Measurements from ENCODE around the gene DNAJC5. TPM values are rescaled to one million over a fixed set of nuclear protein-coding genes. Genes with fewer than 3 reads are reported as not detected.
"Not testable (repeated sequence)": the region's sequence is repeated elsewhere in the genome, so short reads cannot be mapped to it uniquely, and the experiment has no call there.

Gene DNAJC5
- total and polyA plus RNA-seq, 5 donors = 32.2 to 51.0 (median 49.5) TPM

- peak; percentile 12 to 64 (median 40) for DNase-seq
- Histone ChIP-seq H3K27me3 (ENCODE audit: control insufficient read depth, insufficient read depth) (no peaks in the 10 kb centered on the region), H3K27ac (ENCODE audit: low read length) (no peak overlapping the region), H3K9me3 (ENCODE audit: control insufficient read depth, low read length) (no peaks in the 10 kb centered on the region), H3K4me1 (ENCODE audit: control insufficient read depth, insufficient read depth, low read length) (no peaks in the 10 kb centered on the region), H3K4me3 (ENCODE audit: low read length) (no peak overlapping the region)
- no peak for ATAC-seq
- WGBS = 94% methylated on average over 16 of the region's 16 CpGs
- intact Hi-C loops (cut with DNase I) = no loop called here
These were observed 69.5 kb downstream of the DNAJC5 start for GRCh38 chr20:63964412-63964811.

DNA sequence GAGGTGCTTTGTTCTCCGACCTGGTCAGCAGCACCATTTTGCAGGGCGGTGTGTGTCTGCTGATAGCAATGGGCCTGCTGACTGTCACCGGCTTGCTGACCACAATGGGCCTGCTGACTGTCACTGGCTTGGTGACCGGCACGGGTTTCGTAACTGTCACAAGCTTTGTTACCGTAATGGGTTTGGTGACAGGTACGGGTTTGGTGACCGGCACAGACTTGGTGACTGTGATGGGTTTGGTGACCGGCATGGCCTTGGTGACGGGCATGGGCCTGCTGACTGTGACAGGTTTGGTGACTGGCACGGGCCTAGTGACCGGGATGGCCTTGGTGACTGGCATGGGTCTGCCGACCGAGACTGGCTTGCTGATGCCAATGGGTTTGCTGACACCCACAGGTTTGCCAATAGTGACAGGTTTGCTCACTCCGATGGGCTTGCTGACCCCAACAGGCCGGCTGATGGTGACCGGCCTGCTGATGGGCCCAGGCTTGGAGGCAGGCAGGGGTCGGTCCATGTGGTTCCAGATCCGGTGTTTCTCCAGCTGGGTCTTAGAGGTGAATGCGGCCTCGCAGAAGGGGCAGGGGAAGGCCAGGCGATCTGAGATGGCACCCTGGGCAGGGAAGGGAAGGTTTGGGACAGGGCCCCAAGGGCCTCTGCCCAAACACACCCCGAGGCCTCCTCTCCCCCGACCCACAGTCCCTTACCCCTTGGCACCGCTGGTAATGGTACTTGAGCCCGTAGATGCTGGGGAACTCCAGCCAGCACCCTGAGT lies 71.4 kb downstream of the DNAJC5 start:
- Histone ChIP-seq H3K27me3 (ENCODE audit: control insufficient read depth, insufficient read depth) (no peaks in the 10 kb centered on the region), H3K4me1 (ENCODE audit: control insufficient read depth, insufficient read depth, low read length) (peaks cover 2% of the 10 kb centered on the region), H3K4me3 (ENCODE audit: low read length) (no peak overlapping the region), H3K27ac (ENCODE audit: low read length) (no peak overlapping the region), H3K9me3 (ENCODE audit: control insufficient read depth, low read length) (no peaks in the 10 kb centered on the region)
- intact Hi-C loops (cut with DNase I) = no loop called here
- ATAC-seq (no peak), DNase-seq (peak in 1 of 3 donors; percentile 32)
- WGBS = 95% methylated on average over 27 of the region's 27 CpGs

- intact Hi-C loops (cut with DNase I) = no loop called here
- ATAC-seq = no peak
- Histone ChIP-seq H3K4me3 (ENCODE audit: low read length) (no peak overlapping the region), H3K27me3 (ENCODE audit: control insufficient read depth, insufficient read depth) (no peaks in the 10 kb centered on the region), H3K4me1 (ENCODE audit: control insufficient read depth, insufficient read depth, low read length) (peaks cover 2% of the 10 kb centered on the region), H3K27ac (ENCODE audit: low read length) (no peak overlapping the region), H3K9me3 (ENCODE audit: control insufficient read depth, low read length) (no peaks in the 10 kb centered on the region)
- WGBS = 93% methylated on average over 13 of the region's 13 CpGs
- DNase-seq = peak in 1 of 3 donors; percentile 47
These were observed 72.0 kb downstream of the DNAJC5 start for GRCh38 chr20:63966944-63967322.

GRCh38 chr20:63967330-63968135 lies 72.6 kb downstream of the DNAJC5 start:
- no peak overlapping the region for H3K4me3 ChIP-seq (ENCODE audit: low read length)
- H3K9me3 ChIP-seq (ENCODE audit: control insufficient read depth, low read length) = no peaks in the 10 kb centered on the region
- H3K27me3 ChIP-seq (ENCODE audit: control insufficient read depth, insufficient read depth) = no peaks in the 10 kb centered on the region
- ATAC-seq (no peak), DNase-seq (peak in 2 of 3 donors; percentile 45 to 55)
- H3K27ac ChIP-seq (ENCODE audit: low read length) = no peak overlapping the region
- WGBS = 91% methylated on average over 28 of the region's 28 CpGs
- peaks cover 2% of the 10 kb centered on the region for H3K4me1 ChIP-seq (ENCODE audit: control insufficient read depth, insufficient read depth, low read length)
- intact Hi-C loops (cut with DNase I) = no loop called here

GRCh38 chr20:63968136-63968927 lies 73.4 kb downstream of the DNAJC5 start:
- Histone ChIP-seq H3K4me1 (ENCODE audit: control insufficient read depth, insufficient read depth, low read length) (peaks cover 2% of the 10 kb centered on the region), H3K27ac (ENCODE audit: low read length) (no peak overlapping the region), H3K27me3 (ENCODE audit: control insufficient read depth, insufficient read depth) (no peaks in the 10 kb centered on the region), H3K4me3 (ENCODE audit: low read length) (no peak overlapping the region), H3K9me3 (ENCODE audit: control insufficient read depth, low read length) (no peaks in the 10 kb centered on the region)
- peak in 2 of 3 donors; percentile 57 to 62 for DNase-seq
- WGBS = 79% methylated on average over 14 of the region's 14 CpGs
- peak in 1 of 2 donors; percentile 5 for ATAC-seq
- intact Hi-C loops (cut with DNase I) = no loop called here

DNA sequence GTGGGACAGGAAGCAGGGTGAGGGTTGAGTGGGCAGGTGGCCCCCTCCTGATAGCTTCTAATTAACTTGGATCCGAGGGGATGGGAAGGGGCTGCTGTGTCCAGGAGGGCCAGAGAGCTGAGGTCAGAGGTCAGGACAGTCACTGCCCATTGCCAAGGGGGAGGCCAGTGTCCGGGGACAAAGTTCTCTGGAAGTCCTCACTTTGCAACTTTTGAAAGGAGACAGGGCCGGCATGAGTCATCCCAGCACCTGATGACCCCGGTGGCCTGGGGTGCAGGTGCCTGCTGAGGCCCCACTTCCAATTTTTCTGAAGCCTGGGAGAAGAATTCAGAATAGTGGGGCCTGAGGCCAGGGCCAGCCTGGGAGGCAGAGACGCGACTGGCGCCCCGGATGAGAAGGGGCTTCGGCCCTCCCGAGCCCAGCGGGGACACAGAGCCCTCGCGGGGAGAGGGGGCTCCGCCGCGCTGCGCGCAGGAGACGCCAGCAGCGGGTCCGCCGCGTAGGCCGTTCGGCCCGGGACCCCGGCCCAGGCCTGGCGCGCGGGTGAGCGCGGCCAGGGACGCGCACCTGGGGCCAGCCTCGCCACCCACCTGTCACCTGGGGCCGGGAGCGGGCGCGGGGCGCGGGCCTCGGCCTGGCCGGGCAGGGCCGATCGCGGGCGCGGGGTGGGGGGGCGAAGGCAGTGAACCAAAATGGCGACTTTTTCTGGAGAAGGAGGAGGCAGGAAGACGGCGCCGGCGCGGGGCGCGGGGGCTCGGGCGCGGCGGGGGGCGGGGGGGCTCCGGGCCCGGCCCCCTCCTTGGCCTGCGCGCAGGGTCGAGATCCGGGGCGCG lies 74.2 kb downstream of the DNAJC5 start:
- ATAC-seq (no peak), DNase-seq (peak in 2 of 3 donors; percentile 71 to 80)
- Histone ChIP-seq H3K4me3 (ENCODE audit: low read length) (peak overlapping the region; percentile 97), H3K27ac (ENCODE audit: low read length) (no peak overlapping the region), H3K27me3 (ENCODE audit: control insufficient read depth, insufficient read depth) (no peaks in the 10 kb centered on the region), H3K4me1 (ENCODE audit: control insufficient read depth, insufficient read depth, low read length) (peaks cover 5% of the 10 kb centered on the region), H3K9me3 (ENCODE audit: control insufficient read depth, low read length) (no peaks in the 10 kb centered on the region)
- intact Hi-C loops (cut with DNase I) = no loop called here
- 2% methylated on average over 70 of the region's 70 CpGs for WGBS

- intact Hi-C loops (cut with DNase I) = loop anchor here (5.0 to 10.0 kb wide), 7 partner anchors 65 to 435 kb away; partner anchors contain the start of genes PTK6 (in 2 of the 4), DNAJC5 (in 1 of the 4), RTEL1 (in 1 of the 4) and STMN3 (in 1 of the 4)
- Histone ChIP-seq H3K27me3 (ENCODE audit: control insufficient read depth, insufficient read depth) (no peaks in the 10 kb centered on the region), H3K9me3 (ENCODE audit: control insufficient read depth, low read length) (no peaks in the 10 kb centered on the region), H3K4me1 (ENCODE audit: control insufficient read depth, insufficient read depth, low read length) (peaks cover 5% of the 10 kb centered on the region), H3K27ac (ENCODE audit: low read length) (no peak within 1 kb of the TSS), H3K4me3 (ENCODE audit: low read length) (peak within 1 kb of the TSS; percentile 97)
- peak; percentile 79 to 93 (median 90) for DNase-seq
- peak; percentile 20 to 25 for ATAC-seq
- WGBS = 4% methylated on average over 73 of the region's 73 CpGs
These were observed 75.2 kb downstream of the DNAJC5 start, which contains the start of gene ZNF512B for GRCh38 chr20:63969838-63970713. Gene ZNF512B (minus strand): TSS chr20:63969930. CDS start chr20:63967950, 1,980 bp downstream.

DNA sequence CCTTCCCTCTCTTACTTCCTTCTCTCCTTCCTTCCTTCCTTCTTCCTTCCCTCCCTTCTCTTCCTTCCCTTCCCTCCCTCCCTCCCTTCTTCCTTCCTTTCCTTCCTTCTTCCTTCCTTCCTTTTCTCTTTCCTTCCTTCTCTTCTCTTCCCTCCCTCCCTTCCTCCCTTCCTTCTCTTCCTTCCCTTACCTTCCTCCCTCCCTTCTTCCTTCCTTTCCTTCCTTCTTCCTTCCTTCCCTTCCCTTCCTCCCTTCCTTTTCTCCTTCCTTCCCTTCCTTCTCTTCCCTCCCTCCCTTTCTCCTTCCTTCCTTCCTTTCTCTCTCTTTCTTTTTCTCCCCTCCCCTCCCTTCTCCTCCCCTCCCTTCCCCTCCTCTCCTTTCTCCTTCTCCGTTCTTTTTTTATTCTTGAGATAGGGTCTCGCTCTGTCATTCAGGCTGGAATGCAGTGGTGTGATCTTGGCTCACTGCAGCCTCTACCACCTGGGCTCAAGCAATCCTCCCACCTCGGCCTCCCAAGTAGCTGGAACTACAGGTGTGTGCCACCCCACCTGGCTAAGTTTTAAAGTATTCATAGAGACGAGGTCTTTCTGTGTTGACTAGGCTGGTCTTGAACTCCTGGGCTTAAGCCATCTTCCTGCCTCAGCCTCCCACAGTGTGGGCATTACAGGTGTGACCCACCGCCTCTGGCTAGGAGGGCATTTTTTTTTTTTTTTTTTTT lies 75.9 kb downstream of the DNAJC5 start:
- 88% methylated on average over 5 of the region's 5 CpGs for WGBS
- ATAC-seq = no peak
- intact Hi-C loops (cut with DNase I) = loop anchor here (5.0 to 10.0 kb wide), 7 partner anchors 66 to 436 kb away; partner anchors contain the start of genes PTK6 (in 2 of the 4), DNAJC5 (in 1 of the 4), RTEL1 (in 1 of the 4) and STMN3 (in 1 of the 4)
- H3K27ac ChIP-seq (ENCODE audit: low read length) = no peak overlapping the region
- no peak for DNase-seq
- H3K4me1 ChIP-seq (ENCODE audit: control insufficient read depth, insufficient read depth, low read length) = peaks cover 5% of the 10 kb centered on the region
- H3K9me3 ChIP-seq (ENCODE audit: control insufficient read depth, low read length) = no peaks in the 10 kb centered on the region
- no peaks in the 10 kb centered on the region for H3K27me3 ChIP-seq (ENCODE audit: control insufficient read depth, insufficient read depth)
- H3K4me3 ChIP-seq (ENCODE audit: low read length) = no peak overlapping the region

- intact Hi-C loops (cut with DNase I) = loop anchor here (5.0 to 10.0 kb wide), 7 partner anchors 67 to 437 kb away; partner anchors contain the start of genes PTK6 (in 2 of the 4), DNAJC5 (in 1 of the 4), RTEL1 (in 1 of the 4) and STMN3 (in 1 of the 4)
- H3K27me3 ChIP-seq (ENCODE audit: control insufficient read depth, insufficient read depth); DNase-seq; ATAC-seq; H3K27ac ChIP-seq (ENCODE audit: low read length); H3K4me3 ChIP-seq (ENCODE audit: low read length); H3K9me3 ChIP-seq (ENCODE audit: control insufficient read depth, low read length); H3K4me1 ChIP-seq (ENCODE audit: control insufficient read depth, insufficient read depth, low read length): not testable (repeated sequence)
- 76% methylated on average over 10 of the region's 10 CpGs for WGBS
These were observed 77.0 kb downstream of the DNAJC5 start for GRCh38 chr20:63971960-63972311.

All from right cardiac atrium (tissue), 5 donors.